Ramos (cell line): ENCODE results near the gene WDR1.

Experiments used
- in situ Hi-C: fragments of 300-500 bp; cut with MboI; formaldehyde crosslinking; loops from one replicate; pipeline ENCODE4 v1.14.3; 2022; ENCODE audit warnings: low sequenced_read_pairs; ENCODE audit not compliant: unreplicated experiment

Gene WDR1

DNA sequence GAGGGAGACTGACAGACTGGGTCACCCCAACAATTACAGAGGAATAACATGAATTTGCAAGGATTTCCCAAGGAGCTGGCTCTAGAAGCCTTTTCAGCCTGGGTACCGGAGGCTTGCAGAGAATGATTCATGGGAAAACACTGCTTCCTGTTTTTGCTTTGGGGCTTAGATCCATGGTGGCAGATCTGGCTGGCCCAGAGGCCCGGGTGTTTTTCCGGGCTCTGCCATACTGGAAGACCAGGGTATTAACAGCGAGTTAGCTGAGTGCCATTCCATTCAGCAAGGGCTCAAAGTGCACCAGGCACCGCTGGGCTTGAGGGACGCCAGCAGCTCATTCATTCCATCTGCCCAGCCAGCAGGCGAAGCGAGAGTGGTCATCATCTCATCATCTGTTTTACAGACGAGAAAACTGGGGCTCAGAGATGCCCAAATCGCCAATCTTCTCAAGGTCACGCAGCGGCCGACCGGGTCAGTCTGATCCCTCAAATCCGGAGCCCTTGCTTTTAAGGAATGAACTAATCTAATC is 1.3 kb downstream of the WDR1 start:
- in situ Hi-C loops = no loop called here

DNA sequence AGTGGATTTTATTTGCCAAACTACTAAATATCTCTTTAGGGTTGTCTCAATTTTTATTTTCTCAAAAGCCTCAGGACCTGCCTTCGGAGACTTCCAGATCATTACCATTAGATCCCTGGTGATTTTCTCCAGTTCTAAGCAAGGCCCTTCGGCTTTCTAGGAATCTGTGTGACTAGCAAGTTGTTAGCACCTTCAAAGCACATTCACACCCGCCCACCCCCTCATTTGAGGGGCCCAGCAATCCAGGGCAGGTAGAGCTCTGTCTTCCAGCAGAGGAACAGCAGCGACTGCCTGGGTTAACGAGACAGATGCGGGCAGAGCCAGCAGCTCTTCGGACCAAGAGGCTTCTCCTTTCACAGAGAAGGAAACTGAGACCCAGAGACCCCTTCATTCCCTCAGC is 2.0 kb downstream of the WDR1 start:
- in situ Hi-C loops = no loop called here

DNA sequence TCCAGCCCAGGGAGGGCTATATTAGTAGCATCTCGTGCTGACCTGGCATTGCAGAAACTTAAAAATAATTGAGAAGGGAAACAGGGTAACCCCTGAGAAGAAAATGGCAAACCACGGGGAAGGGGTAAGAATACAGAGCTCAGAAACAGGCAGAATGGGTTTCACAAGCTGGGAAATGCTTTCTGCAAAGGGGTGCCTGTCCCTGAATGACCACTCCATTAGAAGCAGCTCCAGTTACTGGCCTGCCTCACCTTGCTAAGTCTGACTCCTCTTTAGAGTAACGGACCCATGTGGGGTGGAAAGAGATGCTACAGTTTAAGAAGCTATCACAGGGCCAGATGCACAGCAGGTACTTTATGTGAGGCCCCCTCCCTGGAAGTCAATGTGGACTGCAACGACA is 2.5 kb downstream of the WDR1 start:
- in situ Hi-C loops = no loop called here

GRCh38 chr4:10113362-10114047 is 3.1 kb downstream of the WDR1 start:
- in situ Hi-C loops = no loop called here

DNA sequence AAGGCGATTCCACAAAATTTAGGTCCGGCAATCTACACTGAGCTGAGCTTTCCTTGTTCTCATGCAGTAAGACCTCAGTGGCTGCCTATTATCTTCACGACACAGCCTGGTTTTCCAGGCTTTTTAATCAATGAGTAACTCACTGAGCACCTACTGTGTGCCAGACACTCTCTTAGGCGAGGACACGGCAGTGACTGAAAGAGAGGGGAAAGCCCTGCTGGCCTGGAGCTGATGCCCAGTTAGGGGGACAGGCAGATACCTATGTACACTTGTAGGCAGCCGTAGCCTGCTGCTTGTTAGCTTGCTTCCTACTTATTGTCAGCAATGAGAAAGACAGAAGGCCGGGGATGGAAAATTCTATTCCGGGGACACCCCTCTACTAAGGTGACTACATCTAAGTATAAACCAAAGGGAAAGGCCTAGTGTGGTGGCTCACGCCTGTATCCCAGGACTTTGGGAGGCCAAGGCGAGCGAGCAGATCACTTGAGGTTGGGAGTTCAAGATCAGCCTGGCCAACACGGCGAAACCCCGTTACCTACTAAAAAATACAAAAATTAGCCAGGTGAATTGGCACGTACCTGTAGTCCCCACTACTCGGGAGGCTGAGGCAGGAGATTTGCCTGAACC is 3.8 kb downstream of the WDR1 start:
- in situ Hi-C loops = no loop called here

DNA sequence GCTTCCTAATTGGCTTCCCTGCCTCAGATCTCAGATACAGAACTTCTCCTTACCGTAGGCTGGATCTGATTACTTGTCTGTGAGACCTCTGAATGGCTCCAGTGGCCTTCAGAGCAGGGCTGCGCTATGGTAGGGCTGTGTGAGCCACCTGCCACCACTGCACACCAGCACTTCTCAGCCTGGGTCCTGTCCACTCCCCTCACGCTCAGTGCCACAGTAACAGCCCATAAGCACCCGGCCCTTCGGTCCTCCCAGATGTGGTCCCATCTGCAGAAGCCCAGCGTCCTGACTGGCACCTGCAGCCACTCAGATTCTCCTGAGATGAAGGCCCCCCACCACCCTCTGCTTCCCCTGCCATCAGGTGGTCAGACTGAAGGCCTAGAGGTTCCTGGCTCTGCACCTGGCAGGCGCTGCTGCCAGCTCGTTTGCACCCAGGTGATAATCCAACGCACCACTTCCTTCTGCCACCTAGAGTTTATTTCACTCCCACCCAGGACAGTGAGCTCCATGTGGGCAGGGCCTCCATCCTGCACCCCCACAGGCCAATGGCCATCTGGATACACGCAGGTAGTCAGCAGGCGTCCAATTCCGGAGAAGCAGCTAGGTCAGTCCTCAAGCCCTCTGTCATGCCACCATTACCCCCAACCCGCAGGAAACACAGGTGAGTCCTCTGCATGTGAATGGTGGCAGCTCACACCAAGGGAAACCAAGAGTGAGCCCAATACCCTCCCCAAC is 5.4 kb downstream of the WDR1 start:
- in situ Hi-C loops = no loop called here

- in situ Hi-C loops = no loop called here
Observed at GRCh38 chr4:10109995-10110670, 6.5 kb downstream of the WDR1 start.

DNA sequence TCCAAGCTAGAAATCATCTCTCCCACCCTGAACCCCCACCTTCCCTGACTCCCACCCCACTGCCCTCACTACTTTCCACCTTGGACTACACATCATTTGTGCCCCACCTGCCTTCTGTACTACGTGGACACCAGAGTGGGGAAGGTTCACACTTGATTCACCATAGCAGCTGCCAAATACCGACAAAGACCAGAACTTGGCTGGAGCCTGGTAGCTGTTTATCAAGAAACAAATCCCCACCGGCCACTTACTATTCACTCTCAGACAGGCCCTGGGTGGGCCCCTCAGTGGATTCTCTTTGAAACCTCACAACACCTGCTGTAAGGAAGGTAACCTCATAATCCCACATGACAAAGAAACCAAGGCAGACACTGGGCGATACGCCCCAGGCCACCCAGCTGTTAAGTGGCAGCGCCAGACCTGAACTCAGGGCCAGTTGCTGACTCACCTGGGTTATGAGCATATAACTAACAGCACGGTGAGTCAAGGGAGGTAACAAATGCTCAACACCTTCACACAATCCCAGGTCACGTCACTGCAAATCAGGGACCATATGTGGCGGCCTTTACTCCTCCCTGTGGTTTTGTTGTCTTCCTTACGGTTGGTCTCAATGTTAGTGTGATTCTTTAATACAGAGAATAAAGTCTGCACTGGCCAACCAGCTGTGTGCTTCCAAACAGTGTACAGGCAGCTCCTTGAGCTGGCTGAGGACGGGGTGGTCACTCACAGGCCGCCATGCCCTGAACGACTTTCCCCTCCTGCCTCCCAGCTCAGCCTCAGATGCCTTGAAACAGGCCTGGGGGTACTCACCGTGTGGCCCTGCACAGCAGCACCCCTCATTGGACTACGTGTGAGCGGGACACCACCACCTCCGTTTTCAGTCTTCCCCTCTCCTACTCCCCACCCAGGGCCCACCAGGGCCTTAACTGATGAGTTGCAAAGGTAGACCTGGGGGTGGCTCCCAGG is 7.5 kb downstream of the WDR1 start:
- in situ Hi-C loops = no loop called here

GRCh38 chr4:10108391-10108790 is 8.2 kb downstream of the WDR1 start:
- in situ Hi-C loops = no loop called here

GRCh38 chr4:10107111-10108091 is 9.2 kb downstream of the WDR1 start:
- in situ Hi-C loops = no loop called here

GRCh38 chr4:10106421-10107039 is 10.1 kb downstream of the WDR1 start:
- in situ Hi-C loops = no loop called here

- in situ Hi-C loops = no loop called here
Observed at GRCh38 chr4:10105920-10106319, 10.7 kb downstream of the WDR1 start.

GRCh38 chr4:10105421-10105820 is 11.2 kb downstream of the WDR1 start:
- in situ Hi-C loops = no loop called here

GRCh38 chr4:10104991-10105276 is 11.7 kb downstream of the WDR1 start:
- in situ Hi-C loops = no loop called here

GRCh38 chr4:10104211-10104990 is 12.2 kb downstream of the WDR1 start:
- in situ Hi-C loops = no loop called here

DNA sequence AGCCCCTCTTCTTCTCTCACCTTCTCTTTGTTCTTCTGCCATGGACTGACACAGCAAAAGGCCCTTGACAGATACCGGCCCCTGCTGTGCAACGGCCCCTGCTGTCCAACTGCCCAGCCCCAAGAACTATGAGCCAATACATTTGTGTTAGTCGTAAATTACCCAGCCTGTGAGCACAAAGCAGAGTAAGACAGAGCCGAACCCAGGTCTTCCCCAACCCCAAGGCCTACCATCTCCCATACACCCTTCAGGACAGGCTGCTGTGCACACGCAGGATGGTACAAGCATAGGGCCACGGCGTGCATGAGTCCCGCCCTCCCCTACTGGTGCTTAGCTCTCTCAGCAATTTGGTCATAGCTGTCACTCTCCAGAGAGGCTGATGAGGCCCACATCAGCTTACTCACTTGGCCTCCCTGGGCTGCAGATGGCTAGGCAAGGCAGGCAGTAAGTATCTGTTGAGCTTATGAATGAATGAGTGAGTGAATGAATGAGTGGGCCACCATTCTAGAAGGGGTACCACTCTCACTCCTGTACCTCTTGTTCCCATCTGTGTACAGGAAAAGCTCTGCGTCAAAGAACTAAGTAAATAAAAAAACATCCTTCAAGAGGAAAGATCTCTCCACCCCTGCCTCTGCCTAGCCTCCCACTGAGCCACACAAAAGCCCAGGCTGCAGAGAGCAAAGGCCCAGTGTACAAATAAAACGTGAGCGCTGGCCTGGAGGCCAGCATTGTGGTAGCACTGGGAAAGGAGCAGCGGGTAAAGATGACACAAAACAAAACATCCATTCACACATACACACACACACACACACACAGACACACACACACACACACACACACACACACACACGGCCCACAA is 13.9 kb downstream of the WDR1 start:
- in situ Hi-C loops = no loop called here
